ENCODE data around the gene POP5.

Gene POP5

GRCh38 chr12:120574106-120574505 is 7.1 kb downstream of the POP5 start:
- Histone ChIP-seq H3K4me3 (ENCODE audit: insufficient read depth in 1 of 2, low read depth in 1 of 2, low read length in 2 of 2) (no peak overlapping the region), H2BK120ac (ENCODE audit: low read depth, low read length) (no peak overlapping the region), H3K14ac (ENCODE audit: low read length in 2 of 2) (no peak overlapping the region), H3K9me3 (ENCODE audit: control insufficient read depth, low read length) (no peaks in the 10 kb centered on the region), H2AK5ac (ENCODE audit: low read length, severe bottlenecking) (no peak overlapping the region), H3K18ac (ENCODE audit: low read depth in 1 of 2, low read length in 2 of 2) (no peak overlapping the region), H3K27me3 (ENCODE audit: control insufficient read depth in 1 of 2, insufficient read depth in 1 of 2, low read length in 2 of 2) (no peaks in the 10 kb centered on the region), H2BK5ac (ENCODE audit: low read depth, low read length, poor library complexity, severe bottlenecking) (no peak overlapping the region), H3K79me1 (replicated peaks; ENCODE audit: low read length, poor library complexity, severe bottlenecking) (peaks cover 32% of the 10 kb centered on the region), H3K27ac (ENCODE audit: low read length, poor library complexity, severe bottlenecking) (no peak overlapping the region), H2AFZ (ENCODE audit: low read depth, low read length) (no peak overlapping the region), H3K4me1 (ENCODE audit: control insufficient read depth, insufficient read depth, low read depth, low read length) (no peaks in the 10 kb centered on the region), H3K4ac (ENCODE audit: low read depth in 1 of 2, low read length in 2 of 2) (no peak overlapping the region), H3K36me3 (ENCODE audit: control insufficient read depth in 1 of 2, insufficient read depth in 2 of 2, low read depth in 1 of 2, low read length in 2 of 2) (peaks cover 70 to 95% of the 10 kb centered on the region in 2 experiments), H3K23ac (ENCODE audit: low read length in 2 of 2) (no peak overlapping the region), H3K9ac (ENCODE audit: low read length) (no peak overlapping the region), H2BK12ac (ENCODE audit: low read length in 2 of 2) (no peak overlapping the region), H4K91ac (ENCODE audit: low read length) (no peak overlapping the region), H2BK15ac (ENCODE audit: low read depth, poor library complexity, severe bottlenecking) (no peak overlapping the region), H3K4me2 (ENCODE audit: low read length, poor library complexity, severe bottlenecking) (no peak overlapping the region), H4K8ac (ENCODE audit: low read length) (no peak overlapping the region)
- DNase-seq: no peak
- WGBS: 92% methylated on average over 2 of the region's 2 CpGs

GRCh38 chr12:120573560-120573959 is 7.6 kb downstream of the POP5 start:
- no peak overlapping the region for H2AK5ac ChIP-seq (ENCODE audit: low read length, severe bottlenecking)
- H2BK5ac ChIP-seq (ENCODE audit: low read depth, low read length, poor library complexity, severe bottlenecking): no peak overlapping the region
- 95% methylated on average over 6 of the region's 6 CpGs for WGBS

GRCh38 chr12:120571299-120571698 is 9.9 kb downstream of the POP5 start:
- 84% methylated on average over 5 of the region's 5 CpGs for WGBS
- no peak overlapping the region for H4K91ac ChIP-seq (ENCODE audit: low read length)
- DNase-seq: no peak

More at GRCh38 chr12:120573560-120573959, 7.6 kb downstream of the POP5 start:
- Histone ChIP-seq H3K4ac (ENCODE audit: low read depth in 1 of 2, low read length in 2 of 2) (no peak overlapping the region), H3K18ac (ENCODE audit: low read depth in 1 of 2, low read length in 2 of 2) (no peak overlapping the region), H3K9ac (ENCODE audit: low read length) (no peak overlapping the region), H3K14ac (ENCODE audit: low read length in 2 of 2) (no peak overlapping the region), H2BK15ac (ENCODE audit: low read depth, poor library complexity, severe bottlenecking) (no peak overlapping the region), H2BK12ac (ENCODE audit: low read length in 2 of 2) (no peak overlapping the region), H3K9me3 (ENCODE audit: control insufficient read depth, low read length) (no peaks in the 10 kb centered on the region), H3K36me3 (ENCODE audit: control insufficient read depth in 1 of 2, insufficient read depth in 2 of 2, low read depth in 1 of 2, low read length in 2 of 2) (peaks cover 72 to 95% of the 10 kb centered on the region in 2 experiments), H4K91ac (ENCODE audit: low read length) (no peak overlapping the region), H3K4me3 (ENCODE audit: insufficient read depth in 1 of 2, low read depth in 1 of 2, low read length in 2 of 2) (no peak overlapping the region), H3K27me3 (ENCODE audit: control insufficient read depth in 1 of 2, insufficient read depth in 1 of 2, low read length in 2 of 2) (no peaks in the 10 kb centered on the region), H3K23ac (ENCODE audit: low read length in 2 of 2) (no peak overlapping the region), H3K4me1 (ENCODE audit: control insufficient read depth, insufficient read depth, low read depth, low read length) (no peaks in the 10 kb centered on the region), H3K79me1 (replicated peaks; ENCODE audit: low read length, poor library complexity, severe bottlenecking) (peaks cover 36% of the 10 kb centered on the region), H3K4me2 (ENCODE audit: low read length, poor library complexity, severe bottlenecking) (no peak overlapping the region), H2BK120ac (ENCODE audit: low read depth, low read length) (no peak overlapping the region), H3K27ac (ENCODE audit: low read length, poor library complexity, severe bottlenecking) (no peak overlapping the region), H4K8ac (ENCODE audit: low read length) (no peak overlapping the region), H2AFZ (ENCODE audit: low read depth, low read length) (no peak overlapping the region)
- DNase-seq: no peak

GRCh38 chr12:120563495-120563894 is 17.7 kb downstream of the POP5 start:
- Histone ChIP-seq H2BK15ac (ENCODE audit: low read depth, poor library complexity, severe bottlenecking) (no peak overlapping the region), H2BK120ac (ENCODE audit: low read depth, low read length) (no peak overlapping the region), H3K79me1 (replicated peaks; ENCODE audit: low read length, poor library complexity, severe bottlenecking) (peaks cover 39% of the 10 kb centered on the region), H2BK5ac (ENCODE audit: low read depth, low read length, poor library complexity, severe bottlenecking) (no peak overlapping the region), H4K91ac (ENCODE audit: low read length) (no peak overlapping the region), H2AK5ac (ENCODE audit: low read length, severe bottlenecking) (no peak overlapping the region), H2AFZ (ENCODE audit: low read depth, low read length) (no peak overlapping the region), H2BK12ac (ENCODE audit: low read length in 2 of 2) (no peak overlapping the region), H3K36me3 (ENCODE audit: control insufficient read depth in 1 of 2, insufficient read depth in 2 of 2, low read depth in 1 of 2, low read length in 2 of 2) (peaks cover 51 to 94% of the 10 kb centered on the region in 2 experiments), H3K18ac (ENCODE audit: low read depth in 1 of 2, low read length in 2 of 2) (peak overlapping the region in 1 of 2 experiments; percentile 84), H3K4me1 (ENCODE audit: control insufficient read depth, insufficient read depth, low read depth, low read length) (no peaks in the 10 kb centered on the region), H3K27me3 (ENCODE audit: control insufficient read depth in 1 of 2, insufficient read depth in 1 of 2, low read length in 2 of 2) (no peaks in the 10 kb centered on the region), H3K23ac (ENCODE audit: low read length in 2 of 2) (no peak overlapping the region), H3K4me3 (ENCODE audit: insufficient read depth in 1 of 2, low read depth in 1 of 2, low read length in 2 of 2) (no peak overlapping the region), H4K8ac (ENCODE audit: low read length) (no peak overlapping the region), H3K9ac (ENCODE audit: low read length) (no peak overlapping the region), H3K14ac (ENCODE audit: low read length in 2 of 2) (peak overlapping the region in 1 of 2 experiments; percentile 14), H3K4ac (ENCODE audit: low read depth in 1 of 2, low read length in 2 of 2) (no peak overlapping the region), H3K27ac (ENCODE audit: low read length, poor library complexity, severe bottlenecking) (no peak overlapping the region), H3K4me2 (ENCODE audit: low read length, poor library complexity, severe bottlenecking) (no peak overlapping the region), H3K9me3 (ENCODE audit: control insufficient read depth, low read length) (no peaks in the 10 kb centered on the region)
- 96% methylated on average over 11 of the region's 11 CpGs for WGBS
- no peak for DNase-seq

More at GRCh38 chr12:120571299-120571698, 9.9 kb downstream of the POP5 start:
- no peaks in the 10 kb centered on the region for H3K9me3 ChIP-seq (ENCODE audit: control insufficient read depth, low read length)
- H3K27me3 ChIP-seq (ENCODE audit: control insufficient read depth in 1 of 2, insufficient read depth in 1 of 2, low read length in 2 of 2): no peaks in the 10 kb centered on the region
- H2BK15ac ChIP-seq (ENCODE audit: low read depth, poor library complexity, severe bottlenecking): no peak overlapping the region
- H3K18ac ChIP-seq (ENCODE audit: low read depth in 1 of 2, low read length in 2 of 2): no peak overlapping the region
- H2AK5ac ChIP-seq (ENCODE audit: low read length, severe bottlenecking): no peak overlapping the region
- no peak overlapping the region for H2BK120ac ChIP-seq (ENCODE audit: low read depth, low read length)
- H3K4me2 ChIP-seq (ENCODE audit: low read length, poor library complexity, severe bottlenecking): no peak overlapping the region
- no peak overlapping the region for H4K8ac ChIP-seq (ENCODE audit: low read length)
- H3K14ac ChIP-seq (ENCODE audit: low read length in 2 of 2): no peak overlapping the region
- peaks cover 70 to 95% of the 10 kb centered on the region in 2 experiments for H3K36me3 ChIP-seq (ENCODE audit: control insufficient read depth in 1 of 2, insufficient read depth in 2 of 2, low read depth in 1 of 2, low read length in 2 of 2)
- H3K4me3 ChIP-seq (ENCODE audit: insufficient read depth in 1 of 2, low read depth in 1 of 2, low read length in 2 of 2): no peak overlapping the region
- H2AFZ ChIP-seq (ENCODE audit: low read depth, low read length): no peak overlapping the region
- H3K27ac ChIP-seq (ENCODE audit: low read length, poor library complexity, severe bottlenecking): no peak overlapping the region
- no peak overlapping the region for H2BK5ac ChIP-seq (ENCODE audit: low read depth, low read length, poor library complexity, severe bottlenecking)
- H3K4ac ChIP-seq (ENCODE audit: low read depth in 1 of 2, low read length in 2 of 2): no peak overlapping the region
- peak overlapping the region; percentile 42 for H3K9ac ChIP-seq (ENCODE audit: low read length)
- H3K4me1 ChIP-seq (ENCODE audit: control insufficient read depth, insufficient read depth, low read depth, low read length): no peaks in the 10 kb centered on the region
- H3K79me1 ChIP-seq (replicated peaks; ENCODE audit: low read length, poor library complexity, severe bottlenecking): peaks cover 40% of the 10 kb centered on the region
- H3K23ac ChIP-seq (ENCODE audit: low read length in 2 of 2): no peak overlapping the region
- H2BK12ac ChIP-seq (ENCODE audit: low read length in 2 of 2): no peak overlapping the region
